HG03439 (cell line): ENCODE results near the gene KLF13.

Experiments used
- ATAC-seq: cut with Tn5 transposase; IDR thresholded peaks from one replicate; pipeline ENCODE4 v1.9.1; 2021; ENCODE audit warnings: mild to moderate bottlenecking, moderate library complexity; ENCODE audit not compliant: unreplicated experiment

The KLF13 gene

GRCh38 chr15:31298707-31299172, 27.9 kb upstream of the KLF13 start:
- no peak for ATAC-seq

DNA sequence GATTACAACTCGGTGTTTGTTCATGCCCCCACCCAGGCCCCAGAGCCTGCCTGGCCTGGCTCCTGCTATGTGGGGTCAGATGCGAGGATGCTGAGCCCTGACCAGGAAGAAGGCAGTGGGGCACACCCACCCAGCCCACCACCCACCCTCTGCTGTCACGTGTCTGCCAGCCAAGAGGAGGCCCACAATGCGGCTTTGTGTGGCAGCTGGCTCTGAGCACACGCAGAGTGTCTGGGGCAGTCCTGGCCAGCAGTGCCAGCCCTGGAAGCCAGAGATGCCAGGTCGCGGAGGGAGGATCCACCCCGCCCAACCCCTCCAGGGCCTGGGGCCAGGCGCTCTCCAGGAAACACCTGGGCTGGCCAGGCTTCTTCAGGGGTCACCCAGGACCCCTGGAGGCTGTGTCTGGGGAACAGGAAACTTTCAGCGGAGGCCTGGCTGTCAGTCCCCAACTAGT, 26.4 kb upstream of the KLF13 start:
- no peak for ATAC-seq

DNA sequence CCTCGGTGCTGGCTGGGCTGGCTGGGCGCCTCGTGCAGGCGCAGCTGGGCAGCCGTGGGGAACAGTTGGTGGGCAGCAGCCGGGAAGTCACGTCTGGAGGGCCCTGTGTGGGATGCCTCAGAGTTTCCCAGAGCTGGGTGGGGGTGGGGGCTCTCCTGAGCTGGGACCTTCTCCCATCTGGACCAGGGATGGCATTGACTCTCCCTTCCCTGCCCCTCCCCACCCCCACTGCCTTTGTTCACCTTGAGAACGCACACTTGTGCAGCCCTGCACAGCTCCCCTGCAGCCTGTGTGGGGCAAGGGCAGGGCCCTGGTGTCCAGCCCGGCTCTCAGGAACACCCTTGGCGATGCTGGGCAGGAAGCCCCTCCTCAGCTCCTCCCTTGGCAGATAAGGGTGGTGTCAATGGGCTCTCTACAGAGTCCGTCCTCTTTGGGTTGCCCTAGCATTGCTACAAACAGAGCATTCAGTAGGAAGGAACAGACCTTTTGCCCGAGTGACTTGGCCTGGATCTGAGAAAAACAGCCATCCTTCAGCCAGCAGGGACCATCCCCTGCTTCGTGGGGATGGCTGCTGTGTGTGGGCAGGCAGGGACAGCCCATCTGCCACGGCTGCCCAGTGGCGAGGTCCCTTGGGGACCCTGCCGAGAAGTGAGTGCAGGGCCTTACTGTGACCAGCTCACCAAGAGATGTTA, 25.5 kb upstream of the KLF13 start:
- ATAC-seq: no peak

DNA sequence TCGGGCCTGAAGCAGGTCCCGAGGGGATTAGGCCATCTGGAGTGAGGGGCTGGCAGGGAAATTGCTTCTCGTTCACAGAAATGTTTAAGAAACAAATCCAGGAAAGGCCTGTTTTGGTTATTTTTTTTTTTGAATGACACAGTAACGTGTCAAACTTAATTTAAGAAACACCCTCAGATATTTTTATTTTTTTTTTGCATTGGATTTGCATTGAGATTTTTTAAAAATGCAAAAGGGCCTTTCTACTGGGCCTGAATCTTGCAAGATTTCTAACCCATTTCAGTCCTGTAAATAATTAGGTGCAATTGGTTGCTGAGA, 25.0 kb upstream of the KLF13 start:
- no peak for ATAC-seq

DNA sequence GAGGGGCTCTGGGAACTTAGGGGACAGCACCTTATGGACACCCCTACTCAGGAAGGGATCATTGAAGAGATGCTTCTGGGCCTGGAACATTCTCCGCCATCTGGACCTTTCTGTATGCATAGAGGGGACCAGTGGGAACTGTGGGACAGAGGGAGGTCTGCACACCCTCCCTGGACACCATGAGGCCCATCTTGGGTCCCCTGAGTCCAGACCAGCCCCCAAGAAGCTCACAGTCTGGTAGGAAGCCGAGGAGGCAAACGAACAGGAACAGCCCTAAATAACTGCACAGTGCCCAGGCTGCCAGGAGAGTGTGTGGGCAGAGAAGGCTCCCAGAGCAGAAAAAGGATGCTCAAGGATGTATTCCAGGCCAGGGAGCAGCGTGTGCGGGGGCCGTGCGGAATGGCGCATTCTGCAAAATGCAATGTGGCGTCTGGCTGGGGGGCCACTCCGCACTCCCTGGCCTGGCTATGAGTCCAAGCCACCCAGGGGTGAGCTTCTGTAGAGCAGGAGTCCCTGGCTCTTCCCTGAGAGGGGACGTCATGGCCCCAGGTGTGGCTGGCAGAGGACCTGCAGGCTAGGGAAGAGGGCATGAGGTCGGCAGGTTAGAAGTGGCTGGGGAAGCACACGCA, 24.5 kb upstream of the KLF13 start:
- no peak for ATAC-seq

DNA sequence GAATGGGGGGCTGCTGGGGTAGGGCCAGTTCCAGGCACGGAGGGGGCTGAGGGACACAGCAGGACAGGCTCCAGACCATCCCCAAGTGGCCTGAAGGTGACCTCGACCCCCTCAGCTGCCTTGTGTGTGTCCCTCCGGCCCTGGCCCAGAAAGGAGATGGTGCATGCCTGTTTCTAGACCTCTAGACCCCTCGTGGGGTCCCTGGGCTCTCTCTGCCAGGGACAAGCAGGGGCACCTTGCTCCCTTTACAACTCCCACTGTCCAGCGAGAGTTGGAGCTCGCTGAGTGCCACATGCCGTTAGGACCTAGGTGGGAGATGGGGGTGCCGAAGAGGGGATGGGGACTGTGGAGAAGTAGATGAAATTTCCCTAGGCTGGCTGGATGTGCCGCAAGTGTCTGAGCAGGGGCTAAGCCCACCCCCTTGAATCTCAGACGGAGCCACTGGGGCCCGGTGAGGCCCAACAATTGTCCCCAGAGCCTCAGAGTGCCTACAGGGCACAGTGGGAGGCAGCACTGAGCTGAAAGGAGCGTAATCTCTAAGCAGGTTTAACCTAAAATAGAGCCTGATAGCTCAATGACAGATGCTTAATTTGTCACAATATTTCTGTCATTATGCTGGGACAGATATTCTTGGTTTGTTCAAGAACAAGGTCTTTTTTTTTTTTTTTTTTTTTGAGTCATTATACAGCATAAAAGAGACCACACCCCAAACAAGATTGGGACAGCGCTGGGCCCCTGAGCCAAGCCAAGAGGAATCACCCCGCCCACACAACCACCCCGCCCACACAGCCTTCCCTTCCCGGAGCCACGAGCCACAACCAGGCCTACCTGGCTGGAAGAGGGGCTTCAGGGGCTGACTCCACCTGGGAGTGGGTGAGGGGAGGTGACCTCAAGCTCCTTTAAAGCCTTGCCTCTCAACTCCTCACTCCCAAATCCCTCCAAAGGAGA, 23.6 kb upstream of the KLF13 start:
- ATAC-seq: no peak

- no peak for ATAC-seq
These were observed 22.6 kb upstream of the KLF13 start for GRCh38 chr15:31303726-31304648.

- ATAC-seq: no peak
These were observed 21.8 kb upstream of the KLF13 start for GRCh38 chr15:31304751-31305365.

DNA sequence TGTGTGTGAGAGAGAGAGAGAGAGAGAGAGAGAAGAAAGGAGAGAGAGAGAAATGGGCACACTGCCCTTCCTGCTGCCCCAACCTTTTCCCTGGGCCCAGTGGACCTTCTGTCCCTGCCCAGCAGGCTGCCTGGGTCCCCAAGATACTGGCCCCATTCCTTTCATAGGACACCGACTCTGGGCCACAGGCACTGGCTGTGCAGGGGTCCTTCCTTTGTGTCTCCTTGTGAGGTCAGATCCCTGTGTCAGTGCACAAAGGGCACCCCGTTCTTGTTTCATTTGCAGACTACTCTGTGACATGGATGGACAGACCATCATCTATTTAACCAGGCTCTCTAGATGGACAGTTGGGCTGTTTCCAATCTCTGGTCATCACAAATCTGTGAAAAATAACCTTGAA, 21.3 kb upstream of the KLF13 start:
- no peak for ATAC-seq

DNA sequence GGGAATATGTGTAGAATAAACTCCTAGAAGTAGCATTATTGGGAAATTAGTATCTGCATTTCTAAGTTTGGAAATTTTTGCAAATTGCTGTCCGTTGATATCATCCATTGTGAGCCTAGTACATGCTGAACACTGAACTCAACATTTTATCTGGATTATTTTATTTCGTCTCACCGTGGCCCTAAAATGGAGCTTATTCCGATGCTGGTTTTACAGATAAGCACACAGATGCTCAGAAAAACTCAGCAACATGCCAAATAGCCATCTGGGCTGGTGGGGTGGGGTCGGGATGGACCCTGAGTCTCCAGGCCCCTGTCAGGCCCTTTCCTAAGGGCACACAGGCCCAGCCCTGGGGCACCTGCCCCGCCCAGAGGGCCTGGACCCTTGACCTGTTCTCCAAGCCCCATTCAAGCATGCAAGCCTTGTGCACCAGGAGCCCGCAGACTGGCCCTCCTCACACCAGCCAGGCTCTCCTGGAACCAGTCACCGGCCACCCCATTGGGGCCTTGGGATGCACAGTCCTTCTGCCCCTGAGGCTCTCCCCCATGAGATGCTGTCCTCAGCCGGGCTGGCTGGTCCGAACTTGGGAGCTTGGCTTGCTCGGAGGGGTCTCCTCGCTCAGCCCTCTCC, 20.7 kb upstream of the KLF13 start:
- no peak for ATAC-seq

DNA sequence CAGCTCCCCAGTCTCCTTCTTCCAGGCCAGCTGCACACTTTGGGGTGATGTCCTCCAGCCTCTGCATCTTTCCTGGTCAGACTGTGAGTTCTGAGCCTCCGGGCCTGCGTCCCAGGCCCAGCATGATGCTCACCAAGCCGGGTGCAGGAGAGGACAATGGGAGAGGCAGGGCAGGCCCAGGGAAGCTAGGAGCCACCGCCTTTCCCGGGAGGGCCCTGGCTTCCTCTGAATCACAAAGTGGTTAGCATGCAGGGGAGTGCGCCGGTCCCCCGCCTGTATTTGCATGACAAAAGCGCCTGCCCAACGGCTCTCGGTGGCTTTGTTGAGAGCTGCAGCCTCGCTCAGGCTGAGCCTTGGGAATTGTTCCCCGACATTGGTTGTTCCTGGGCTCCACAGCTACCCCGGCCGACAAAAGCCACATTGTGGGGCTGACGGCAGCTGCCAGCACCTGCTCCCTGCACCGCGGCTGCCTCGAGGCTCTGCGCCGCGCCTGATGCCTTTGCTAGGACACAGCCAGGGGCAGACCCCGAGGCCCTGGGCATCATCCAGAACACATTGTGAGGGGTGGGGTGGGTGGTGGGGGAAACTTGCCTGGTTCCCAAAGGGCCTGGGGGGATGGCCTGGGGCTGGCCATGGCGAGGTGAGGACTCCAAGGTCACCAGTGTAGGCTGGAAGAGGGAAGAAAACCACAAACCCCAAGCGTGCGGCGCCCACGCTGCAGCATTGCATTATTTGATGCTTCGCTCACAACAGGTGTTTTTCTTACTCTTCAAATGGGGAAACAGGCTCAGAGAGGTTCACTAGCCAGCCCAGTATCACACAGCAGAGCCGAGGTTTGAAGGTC, 20.0 kb upstream of the KLF13 start:
- ATAC-seq: no peak

- ATAC-seq: no peak
These were observed 19.1 kb upstream of the KLF13 start for GRCh38 chr15:31307270-31308184.

DNA sequence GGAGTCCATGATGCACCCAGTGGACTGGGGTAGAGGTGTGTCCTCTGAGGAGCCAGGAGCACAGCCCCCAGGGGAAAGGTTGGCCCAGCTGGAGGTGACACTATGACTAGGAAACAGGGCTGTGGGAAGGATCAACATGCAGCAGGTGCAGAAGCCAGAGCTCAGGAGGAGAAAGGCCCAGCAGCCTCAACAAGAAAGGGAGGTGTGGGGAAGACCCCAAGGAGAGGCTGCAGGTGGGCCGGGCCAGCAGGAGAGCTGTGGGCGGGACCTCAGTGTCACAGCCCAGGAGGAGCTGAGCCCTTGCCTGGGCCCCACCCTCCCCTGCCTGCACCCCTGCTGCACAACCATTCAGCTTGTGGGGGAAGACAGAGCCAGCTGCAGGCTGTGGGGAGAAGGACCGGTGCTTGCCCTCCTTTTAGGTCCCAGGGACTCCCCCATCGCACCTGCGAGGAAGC, 18.4 kb upstream of the KLF13 start:
- ATAC-seq: no peak

- no peak for ATAC-seq
These were observed 16.6 kb upstream of the KLF13 start for GRCh38 chr15:31309893-31310606.

GRCh38 chr15:31311735-31312619, 14.7 kb upstream of the KLF13 start:
- no peak for ATAC-seq

DNA sequence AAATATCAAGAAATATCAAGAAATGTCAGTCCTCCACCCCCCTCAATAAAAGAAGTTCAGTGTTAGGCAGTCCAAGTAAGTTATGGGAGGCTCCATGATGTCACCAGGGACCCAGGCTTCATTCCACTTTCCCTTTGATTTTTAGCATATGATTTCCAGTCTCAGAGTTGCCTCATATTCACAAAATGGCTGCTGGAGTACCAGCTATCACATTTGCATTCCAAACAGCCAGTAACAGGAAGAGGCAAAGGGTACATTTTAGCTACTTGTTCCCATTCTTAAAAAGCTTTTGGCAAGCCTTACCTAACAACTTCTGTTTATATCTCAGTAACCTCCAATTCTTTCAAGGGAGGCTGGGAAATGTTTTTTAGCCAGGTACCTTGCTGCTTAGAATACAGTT, 13.4 kb upstream of the KLF13 start:
- no peak for ATAC-seq
